Right ventricle myocardium superior (tissue), 1 donor: ENCODE measurements around the gene HOXD3. TPM values are rescaled to one million over a fixed set of nuclear protein-coding genes. Genes with fewer than 3 reads are reported as not detected.

ENCODE experiments used
- ATAC-seq: fragments of 200-7000 bp; cut with Tn5 transposase; one replicate; pipeline ENCODE4 v1.9.1; 2020; ENCODE audit warnings: mild to moderate bottlenecking; ENCODE audit not compliant: poor library complexity
- DNase-seq: peaks from one replicate; pipeline ENCODE4 v3.0.0-alpha.2; 2020
- intact Hi-C: fragments of 100-400 bp; cut with DNase I; formaldehyde crosslinking; loops from one replicate; pipeline ENCODE4 v1.11.2; 2022
- long read RNA-seq: library from polyadenylated mRNA; unstranded; transcript quantifications from one replicate; pipeline ENCODE4 v2.0.0, GENCODE V29; 2021
- total RNA-seq: library from RNA; stranded (reverse); fragmentation: NEBNext Ultra II Directional; extraction: Animal tissue kit (Norgen Biotek cat#: 25700); gene quantifications from one replicate; pipeline ENCODE4 v1.2.1, GENCODE V29; 2021
- donor health status: DM: no; HTN: yes; CAD: no; lungs with severe emphysema.

The HOXD3 gene
- total RNA-seq = 0.38 TPM
- long read RNA-seq = 0 reads

DNA sequence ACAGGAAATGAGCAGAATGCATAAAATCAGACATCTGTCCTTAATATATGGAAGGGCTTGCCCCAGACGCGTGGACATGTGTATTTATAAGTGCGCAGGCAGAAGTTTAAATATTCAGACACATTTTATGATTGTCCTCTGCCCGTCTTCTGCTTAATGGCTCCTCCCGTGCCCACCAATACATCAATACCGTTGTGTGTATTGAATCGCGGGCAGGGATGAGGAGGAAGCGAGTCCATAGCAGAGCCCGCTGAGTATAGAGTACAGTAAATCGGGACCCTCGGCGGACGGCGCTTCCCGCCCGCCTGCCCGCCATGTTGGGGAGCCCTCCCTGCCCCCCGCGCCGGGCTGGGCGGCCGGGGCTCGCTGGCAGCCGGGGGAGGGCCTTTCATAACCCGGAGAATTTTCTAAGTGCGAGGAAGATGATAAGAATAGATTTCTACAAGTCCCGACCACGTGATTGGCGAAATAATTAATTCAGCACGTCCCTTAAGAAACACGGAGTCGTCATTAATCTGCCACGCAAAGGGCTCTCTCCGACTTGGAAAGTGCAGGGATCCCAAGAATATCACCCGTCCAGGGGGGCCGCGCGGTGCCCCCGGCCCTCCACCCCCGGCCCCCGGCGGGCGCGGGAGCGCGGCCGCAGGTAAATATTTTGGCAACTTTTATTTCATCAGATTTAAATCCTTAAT is at the start of gene HOXD3:
Gene HOXD3 (plus strand): TSS at position 501 of the 692 bp plus-strand sequence. CDS start 11,808 bp downstream, outside the sequence.
- ATAC-seq (no peak), DNase-seq (no peak)
- intact Hi-C loops = no loop called here

GRCh38 chr2:176107731-176108181 is 49.4 kb upstream of the HOXD3 start:
- intact Hi-C loops = no loop called here
- ATAC-seq (no peak), DNase-seq (no peak)

DNA sequence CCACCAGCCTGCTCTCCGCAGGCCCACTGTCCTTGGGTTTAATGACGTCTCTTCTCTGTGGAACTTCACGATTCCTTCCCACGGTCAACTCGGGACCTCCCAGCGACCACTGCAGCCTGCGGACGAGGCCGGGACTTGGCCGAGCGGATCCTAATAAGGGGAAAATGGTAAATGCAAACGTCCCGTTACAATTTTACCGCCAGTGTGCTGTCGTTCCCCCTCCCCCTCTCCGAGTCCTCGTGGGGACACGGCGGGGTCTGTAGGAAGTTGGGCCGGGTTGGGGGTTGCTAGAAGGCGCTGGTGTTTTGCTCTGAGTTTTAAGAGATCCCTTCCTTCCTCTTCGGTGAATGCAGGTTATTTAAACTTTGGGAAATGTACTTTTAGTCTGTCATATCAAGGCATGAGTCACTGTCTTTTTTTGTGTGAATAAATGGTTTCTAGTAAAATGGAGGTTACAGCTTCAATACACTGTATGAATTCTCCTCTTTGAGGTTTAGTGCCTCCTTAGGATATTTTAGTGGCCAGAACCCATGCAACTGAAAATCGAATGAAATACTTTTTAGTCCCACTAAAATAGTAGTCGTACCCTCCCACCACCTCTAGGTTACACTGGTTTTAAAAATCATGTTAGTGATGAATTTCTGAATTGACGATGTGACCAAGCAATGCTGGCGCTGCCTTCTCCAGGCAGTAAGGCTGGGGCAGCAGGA is 47.8 kb upstream of the HOXD3 start:
- DNase-seq (no peak), ATAC-seq (no peak)
- intact Hi-C loops = no loop called here

GRCh38 chr2:176109946-176110345 is 47.2 kb upstream of the HOXD3 start:
- intact Hi-C loops = no loop called here
- DNase-seq = no peak
- ATAC-seq = no peak

- DNase-seq = no peak
- no peak for ATAC-seq
- intact Hi-C loops = no loop called here
These were observed 46.4 kb upstream of the HOXD3 start for GRCh38 chr2:176110415-176111308.

DNA sequence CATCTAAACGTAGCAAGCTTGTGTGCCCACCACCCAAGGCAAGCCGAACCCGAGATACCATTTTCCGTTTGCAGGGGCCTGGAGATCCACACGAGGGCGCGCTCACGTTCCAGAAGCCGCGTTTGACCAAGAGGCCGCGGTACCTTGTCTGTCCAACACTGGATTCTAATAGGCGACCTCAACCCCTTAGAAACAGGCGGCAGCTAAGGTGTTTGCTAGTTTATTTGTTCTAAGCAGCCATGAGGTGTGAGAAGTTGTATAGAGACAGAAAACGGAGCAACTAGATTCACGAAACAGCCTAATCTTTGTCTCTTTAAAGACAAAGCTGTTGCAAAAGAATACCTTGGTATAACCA is 45.8 kb upstream of the HOXD3 start:
- ATAC-seq = no peak
- DNase-seq = no peak
- intact Hi-C loops = no loop called here

DNA sequence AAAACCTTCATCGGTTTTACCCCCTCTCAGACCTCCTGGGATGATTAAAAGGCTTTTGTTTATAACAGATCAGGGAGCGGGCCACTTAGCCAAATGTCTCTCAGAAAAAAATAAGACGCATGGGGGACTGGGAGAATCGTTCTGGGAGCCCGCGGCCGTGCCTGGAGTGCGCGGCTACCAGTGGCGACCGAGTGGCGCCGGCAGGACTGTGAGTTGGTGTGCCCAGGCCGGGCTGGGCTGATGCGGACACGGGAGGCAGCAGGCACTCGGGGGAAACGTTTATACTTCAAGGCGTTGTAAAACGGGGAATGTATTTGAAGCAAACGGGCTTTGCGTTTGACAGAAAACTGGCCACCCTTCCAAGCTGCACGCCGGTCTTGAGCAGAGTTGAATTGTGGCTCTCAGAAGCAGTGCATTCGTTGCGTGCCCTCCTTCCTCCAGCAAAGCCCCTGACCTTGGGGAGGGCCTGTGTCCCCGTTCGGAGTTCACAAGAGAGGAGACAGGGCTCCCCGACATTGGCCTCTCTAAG is 45.2 kb upstream of the HOXD3 start:
- intact Hi-C loops = no loop called here
- DNase-seq (no peak), ATAC-seq (no peak)

DNA sequence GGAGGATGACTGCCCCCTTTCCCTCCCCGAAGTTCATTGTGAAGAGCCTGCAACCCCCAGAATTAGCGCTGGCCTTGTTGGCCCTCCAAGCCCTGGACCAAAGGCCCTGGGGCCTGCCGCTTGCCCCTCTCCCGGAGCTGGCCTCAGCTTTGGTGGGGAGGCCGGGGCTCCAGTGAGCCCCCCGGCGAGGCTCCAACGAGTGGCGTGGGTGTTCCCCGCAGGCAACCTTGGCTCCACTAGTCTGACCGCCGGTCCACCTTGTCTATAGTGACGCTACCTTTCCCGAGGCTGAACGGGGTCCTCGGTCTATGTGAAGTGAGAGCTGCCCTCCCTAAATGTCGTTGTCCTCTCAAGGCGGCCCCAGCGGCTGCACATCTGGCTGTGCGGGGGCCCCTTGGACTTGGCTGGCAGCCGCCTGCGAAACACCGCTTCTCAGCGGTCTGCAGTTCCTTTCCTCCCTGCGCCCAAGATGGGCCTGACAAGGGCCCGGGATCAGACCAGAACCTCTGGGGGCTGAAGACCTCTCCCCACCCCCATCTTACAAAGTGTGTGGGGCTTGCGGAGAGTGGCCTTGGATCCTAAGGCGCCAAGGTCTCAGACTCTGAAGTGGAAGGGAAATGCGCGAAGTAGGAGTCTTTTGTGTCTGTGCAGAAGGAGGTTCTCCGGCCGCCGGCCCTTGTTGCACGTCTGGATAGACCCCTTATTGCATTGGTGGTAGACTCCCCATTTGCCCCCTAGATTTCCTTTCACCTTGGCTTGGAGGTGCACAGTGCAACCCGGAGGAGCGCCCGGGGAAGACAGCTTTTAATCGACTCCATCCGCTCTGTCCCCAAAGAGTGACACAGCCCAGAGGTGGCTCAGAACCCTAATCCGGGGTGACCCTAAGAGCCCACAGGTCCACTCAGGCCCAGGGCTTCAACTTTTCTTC is 44.5 kb upstream of the HOXD3 start:
- ATAC-seq (no peak), DNase-seq (no peak)
- intact Hi-C loops = no loop called here

- intact Hi-C loops = no loop called here
- ATAC-seq (no peak), DNase-seq (no peak)
These were observed 42.8 kb upstream of the HOXD3 start for GRCh38 chr2:176114120-176114929.

DNA sequence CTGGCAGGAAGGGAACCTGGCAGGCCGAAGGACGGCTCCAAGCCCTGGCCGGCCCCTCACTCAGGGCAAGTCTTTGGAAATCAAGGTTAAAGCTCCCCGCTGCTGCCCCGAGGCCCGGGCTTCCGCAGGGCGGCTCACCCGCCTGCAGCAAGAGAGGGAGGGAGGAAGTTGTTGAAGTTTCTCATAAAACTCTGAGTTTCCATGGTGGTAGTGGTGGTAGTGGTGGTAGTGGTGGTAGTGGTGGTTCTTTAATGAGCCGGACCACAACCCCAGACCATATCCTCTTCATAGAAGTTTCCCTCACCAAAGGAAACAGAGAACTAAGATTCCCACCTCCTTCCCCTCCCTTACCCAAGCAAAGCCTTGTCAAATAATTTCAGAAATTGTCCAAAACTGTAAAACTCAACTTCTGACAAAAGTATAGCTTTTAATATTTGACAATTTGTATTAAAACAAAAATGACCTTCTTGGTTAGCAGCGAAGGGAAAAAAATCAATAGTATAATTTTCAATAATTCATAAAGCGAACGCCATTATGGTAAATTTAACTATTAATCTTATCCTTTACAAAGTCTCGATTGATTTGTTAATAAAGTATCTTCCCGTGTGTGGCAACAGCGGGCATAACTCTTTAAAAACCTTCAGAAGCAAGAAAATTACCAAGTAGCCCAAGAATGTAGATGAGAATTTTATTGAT is 42.0 kb upstream of the HOXD3 start:
- DNase-seq = no peak
- intact Hi-C loops = no loop called here
- ATAC-seq = no peak

DNA sequence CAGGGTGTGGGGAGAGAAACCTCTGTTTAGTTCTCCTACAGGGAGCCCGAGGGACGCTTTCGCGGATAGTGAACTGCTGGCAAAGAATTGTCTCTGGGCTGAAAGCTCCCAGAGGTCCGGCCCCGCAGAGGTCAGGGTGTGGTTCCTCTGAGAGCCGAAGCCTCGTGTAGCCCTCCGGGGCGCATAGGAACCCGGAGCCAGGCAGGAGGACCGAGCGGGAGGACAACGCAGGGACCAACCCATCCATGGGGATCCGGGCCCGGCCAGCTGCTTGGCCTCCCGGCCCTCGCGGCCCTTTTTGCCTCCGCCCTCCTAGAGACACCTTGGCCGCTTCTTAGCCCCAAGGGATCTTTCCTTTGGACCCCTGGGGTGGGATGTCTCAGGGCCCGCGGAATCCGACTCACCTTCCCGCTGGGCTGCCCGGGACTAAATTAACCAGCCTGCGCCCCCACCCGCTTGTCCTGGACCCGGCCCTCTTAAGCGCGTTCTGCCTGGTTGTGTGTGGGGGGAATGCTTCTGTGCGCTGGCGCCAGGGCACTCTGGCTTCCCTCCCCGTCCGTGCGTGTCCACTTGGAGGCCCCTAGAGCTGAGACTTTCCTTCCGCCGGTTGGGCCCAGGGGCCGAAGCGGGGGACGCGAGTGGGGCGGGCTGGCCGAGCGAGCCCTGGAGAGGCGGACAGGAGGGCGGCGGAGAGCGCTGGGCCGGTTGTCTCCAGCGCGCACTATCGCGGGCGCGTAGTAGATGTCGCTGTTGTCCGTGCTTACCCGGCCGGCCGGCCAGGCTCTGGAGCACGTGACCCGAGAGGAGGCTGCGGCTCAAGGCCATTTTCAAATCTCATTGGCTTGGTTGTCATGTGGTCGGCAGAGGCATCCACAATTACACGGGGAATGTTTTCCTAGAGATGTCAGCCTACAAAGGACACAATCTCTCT is 41.0 kb upstream of the HOXD3 start, which contains the start of gene HOXD10:
Gene HOXD10 (plus strand): TSS at position 896 of the 931 bp plus-strand sequence. CDS start 56 bp downstream, outside the sequence.
- intact Hi-C loops = no loop called here
- DNase-seq (no peak), ATAC-seq (no peak)

GRCh38 chr2:176117162-176117822 is 39.8 kb upstream of the HOXD3 start:
- intact Hi-C loops = no loop called here
- DNase-seq (no peak), ATAC-seq (no peak)

DNA sequence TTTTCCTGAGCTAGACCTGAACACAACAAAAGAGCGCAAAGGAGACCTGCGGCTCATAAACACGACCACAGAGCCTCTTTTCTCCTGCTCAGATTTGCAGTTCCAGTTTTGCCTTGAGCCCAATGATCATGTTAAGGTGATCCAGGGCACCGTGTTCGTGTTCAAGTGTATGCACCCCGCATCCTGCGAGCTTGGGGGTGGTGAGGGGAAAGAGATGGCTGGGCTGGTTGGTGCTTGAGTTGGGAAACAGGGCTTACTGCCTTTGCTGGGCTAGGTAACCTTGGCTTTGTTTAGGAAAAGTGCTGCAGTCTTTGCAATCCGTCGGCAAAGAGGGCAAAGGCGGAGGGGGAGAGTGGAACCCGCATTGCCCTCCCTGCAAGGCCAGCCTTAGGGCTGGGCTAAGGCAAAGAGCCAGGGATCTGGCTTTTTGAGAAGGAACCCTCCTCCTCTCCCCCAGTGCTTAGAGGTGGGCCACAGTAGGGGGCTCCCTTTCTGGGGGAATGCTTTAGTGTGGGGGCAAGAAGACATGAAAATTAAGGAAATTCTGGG is 39.2 kb upstream of the HOXD3 start:
- DNase-seq (no peak), ATAC-seq (no peak)
- intact Hi-C loops = no loop called here

- intact Hi-C loops = no loop called here
- DNase-seq (no peak), ATAC-seq (no peak)
These were observed 38.3 kb upstream of the HOXD3 start for GRCh38 chr2:176118601-176119339.
